Daoy (cell line): ENCODE measurements around the gene DHX40. TPM values are rescaled to one million over a fixed set of nuclear protein-coding genes. Genes with fewer than 3 reads are reported as not detected.
"Not testable (repeated sequence)": the region's sequence is repeated elsewhere in the genome, so short reads cannot be mapped to it uniquely, and the experiment has no call there.

ENCODE experiments used
- DNase-seq: peaks from one replicate; pipeline ENCODE4 v3.0.0-alpha.2; 2015; ENCODE audit warnings: low read depth
- total RNA-seq: library from RNA; depleted of rRNA; stranded (reverse); fragments of >200 nt; shearing (Covaris generic); gene quantifications from 2 replicates; pipeline ENCODE4 v1.2.3, GENCODE V29; 2014; rRNA removed

Gene DHX40, protein sequence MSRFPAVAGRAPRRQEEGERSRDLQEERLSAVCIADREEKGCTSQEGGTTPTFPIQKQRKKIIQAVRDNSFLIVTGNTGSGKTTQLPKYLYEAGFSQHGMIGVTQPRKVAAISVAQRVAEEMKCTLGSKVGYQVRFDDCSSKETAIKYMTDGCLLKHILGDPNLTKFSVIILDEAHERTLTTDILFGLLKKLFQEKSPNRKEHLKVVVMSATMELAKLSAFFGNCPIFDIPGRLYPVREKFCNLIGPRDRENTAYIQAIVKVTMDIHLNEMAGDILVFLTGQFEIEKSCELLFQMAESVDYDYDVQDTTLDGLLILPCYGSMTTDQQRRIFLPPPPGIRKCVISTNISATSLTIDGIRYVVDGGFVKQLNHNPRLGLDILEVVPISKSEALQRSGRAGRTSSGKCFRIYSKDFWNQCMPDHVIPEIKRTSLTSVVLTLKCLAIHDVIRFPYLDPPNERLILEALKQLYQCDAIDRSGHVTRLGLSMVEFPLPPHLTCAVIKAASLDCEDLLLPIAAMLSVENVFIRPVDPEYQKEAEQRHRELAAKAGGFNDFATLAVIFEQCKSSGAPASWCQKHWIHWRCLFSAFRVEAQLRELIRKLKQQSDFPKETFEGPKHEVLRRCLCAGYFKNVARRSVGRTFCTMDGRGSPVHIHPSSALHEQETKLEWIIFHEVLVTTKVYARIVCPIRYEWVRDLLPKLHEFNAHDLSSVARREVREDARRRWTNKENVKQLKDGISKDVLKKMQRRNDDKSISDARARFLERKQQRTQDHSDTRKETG
- total RNA-seq: 22.6 and 29.2 TPM in 2 replicates

DNA sequence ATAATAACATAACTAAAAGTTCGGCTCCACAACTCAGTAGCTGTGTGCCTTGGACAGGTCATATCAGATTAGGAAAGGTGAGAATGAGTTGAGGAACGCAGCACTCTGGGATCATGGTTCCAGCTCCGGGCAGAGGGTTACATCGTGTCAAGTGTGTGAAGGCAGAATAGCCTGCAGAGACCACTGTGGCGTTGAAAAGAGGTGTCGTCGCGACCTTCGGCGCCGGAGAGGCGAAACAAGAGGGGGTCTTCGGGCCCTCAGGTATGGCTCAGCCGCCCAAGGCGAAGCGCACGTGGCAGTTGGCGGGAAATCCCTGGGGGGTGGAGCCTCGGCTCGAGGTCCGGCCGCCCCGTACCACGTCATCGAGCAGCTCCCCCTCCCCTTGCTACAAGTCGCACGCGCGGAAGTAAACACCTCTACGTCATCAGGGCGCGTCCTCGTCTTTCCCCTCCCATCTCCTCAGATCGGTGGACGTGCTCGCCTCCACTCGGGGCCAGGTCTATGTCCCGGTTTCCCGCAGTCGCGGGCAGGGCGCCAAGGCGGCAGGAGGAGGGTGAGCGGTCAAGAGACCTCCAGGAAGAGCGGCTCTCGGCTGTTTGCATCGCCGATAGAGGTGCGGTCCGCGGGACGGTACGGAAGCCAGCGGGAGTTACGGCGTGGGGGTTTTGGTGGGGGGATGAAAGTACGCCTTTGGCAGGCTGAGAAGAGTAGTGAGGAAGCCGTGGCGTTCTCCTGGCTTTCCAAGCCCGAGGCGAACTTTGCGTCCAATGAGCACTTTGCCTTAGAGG lies at the start of gene DHX40:
Gene DHX40 (plus strand): TSS at position 440 of the 788 bp plus-strand sequence. CDS start 62 bp downstream, at position 502.
- DNase-seq: peak; percentile 88

DNA sequence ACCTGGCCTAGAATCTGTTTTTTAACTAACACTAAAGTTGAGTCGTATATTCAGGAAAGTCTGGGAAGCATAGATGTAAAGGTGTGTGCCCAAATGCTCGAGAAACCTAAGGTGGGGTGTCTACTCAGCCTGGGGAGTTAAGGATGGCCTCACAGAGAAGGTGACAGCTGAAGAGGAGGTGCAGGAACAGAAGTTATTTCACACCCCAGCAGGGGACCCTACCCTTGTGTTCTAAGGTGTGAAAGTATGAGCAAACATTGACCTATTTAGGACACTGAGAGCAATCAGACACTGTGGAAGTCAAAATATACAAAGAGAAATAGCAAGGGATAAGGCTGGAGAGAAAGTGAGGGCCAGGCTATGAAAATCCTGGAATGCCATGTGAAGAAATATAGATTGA lies 49.0 kb upstream of the DHX40 start:
- no peak for DNase-seq

- DNase-seq: no peak
Measured at GRCh38 chr17:59519132-59519531, 46.3 kb upstream of the DHX40 start.

DNA sequence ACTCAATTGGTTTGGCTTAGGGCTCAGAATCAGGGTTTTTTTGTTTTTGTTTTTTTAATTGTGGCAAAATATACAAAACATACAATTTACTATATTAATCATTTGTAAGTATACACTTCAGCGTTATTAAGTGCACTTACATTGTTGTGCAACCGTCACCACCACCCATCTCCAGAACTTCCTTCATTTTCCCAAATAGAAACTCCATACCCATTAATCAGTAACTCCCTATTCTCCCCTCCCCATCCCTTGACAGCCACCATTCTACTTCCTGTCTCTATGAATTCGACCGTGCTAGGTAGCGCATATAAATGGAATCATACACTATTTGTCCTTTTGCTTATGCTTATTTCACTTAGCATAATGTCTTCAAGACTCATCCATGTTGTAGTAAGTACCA lies 45.2 kb upstream of the DHX40 start:
- no peak for DNase-seq

DNA sequence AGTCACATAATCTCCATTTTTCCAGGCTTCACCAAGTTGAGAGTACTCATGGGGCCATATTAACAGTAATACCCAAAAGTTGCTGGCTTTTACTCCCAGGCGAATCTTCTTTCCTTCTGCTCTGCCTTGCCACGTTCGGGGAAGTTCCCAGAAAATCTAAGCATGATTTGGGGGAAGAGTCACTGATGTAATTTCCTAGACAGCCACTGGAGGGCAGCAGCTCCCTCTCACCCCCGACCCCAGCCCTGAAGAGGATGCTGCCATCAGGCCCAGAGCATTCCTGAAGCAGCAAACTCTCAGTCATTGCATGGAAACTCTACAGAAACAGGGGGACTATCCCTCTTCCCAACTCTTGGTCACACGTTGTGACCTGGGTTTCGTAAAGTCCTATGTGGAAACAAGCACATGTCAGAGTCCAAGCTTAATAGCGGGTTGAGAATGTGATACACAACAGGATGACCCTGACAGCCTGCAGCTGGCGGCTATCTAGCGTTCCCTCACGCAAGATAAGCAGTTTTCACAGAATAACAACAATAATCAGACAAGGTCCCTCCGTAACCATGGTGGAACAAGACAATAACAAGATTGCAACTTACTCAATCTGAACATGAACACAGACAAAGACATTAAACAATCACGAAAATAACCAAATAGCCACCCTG lies 43.8 kb upstream of the DHX40 start:
- DNase-seq: peak; percentile 67

GRCh38 chr17:59524930-59525329 lies 40.5 kb upstream of the DHX40 start:
- not testable (repeated sequence) for DNase-seq

- no peak for DNase-seq
Measured at GRCh38 chr17:59525668-59526067, 39.7 kb upstream of the DHX40 start.

DNA sequence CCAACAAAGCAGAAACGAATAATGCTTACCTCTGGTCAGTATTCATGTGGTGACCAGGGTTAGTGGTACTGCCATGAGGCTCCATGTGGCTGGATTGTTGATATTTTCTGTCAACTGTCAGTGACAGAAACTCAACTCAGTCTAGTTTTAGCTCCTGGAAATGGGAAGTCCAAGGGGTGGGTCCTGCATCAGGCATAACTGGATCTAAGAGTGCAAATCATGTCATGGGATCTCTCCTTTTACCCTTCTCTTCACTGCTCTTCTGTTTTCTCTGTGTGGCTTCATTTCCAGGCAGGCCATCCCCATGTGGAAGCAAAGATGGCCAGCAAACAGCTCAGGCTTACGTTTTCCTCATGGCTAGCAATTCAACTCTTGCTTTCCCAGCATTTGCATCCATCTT lies 39.0 kb upstream of the DHX40 start:
- no peak for DNase-seq

DNA sequence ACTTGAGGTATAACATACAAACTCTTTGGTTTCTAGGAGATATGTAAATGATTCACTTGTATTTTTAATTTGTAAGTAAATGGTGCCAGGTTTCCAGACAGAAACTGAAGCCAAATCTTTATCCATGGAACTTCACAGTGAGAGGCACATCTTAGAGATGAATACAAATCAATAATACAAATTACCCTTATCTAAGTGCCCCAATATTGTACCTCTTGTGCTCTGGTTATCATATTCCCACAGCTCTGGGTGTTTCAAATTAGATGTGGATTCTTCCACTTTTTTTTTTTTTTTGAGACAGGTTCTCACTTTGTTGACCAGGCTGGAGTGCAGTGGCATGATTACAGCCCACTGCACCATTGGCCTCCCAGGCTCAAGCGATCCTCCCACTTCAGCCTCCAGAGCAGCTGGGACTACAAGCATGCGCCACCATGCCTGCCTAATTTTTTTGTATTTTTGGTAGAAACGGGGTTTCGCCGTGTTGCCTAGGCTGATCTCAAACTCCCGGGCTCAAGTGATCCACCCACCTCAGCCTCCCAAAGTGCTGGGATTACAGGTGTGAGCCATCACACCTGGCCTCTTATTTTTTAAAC lies 38.0 kb upstream of the DHX40 start:
- peak; percentile 5 for DNase-seq

DNA sequence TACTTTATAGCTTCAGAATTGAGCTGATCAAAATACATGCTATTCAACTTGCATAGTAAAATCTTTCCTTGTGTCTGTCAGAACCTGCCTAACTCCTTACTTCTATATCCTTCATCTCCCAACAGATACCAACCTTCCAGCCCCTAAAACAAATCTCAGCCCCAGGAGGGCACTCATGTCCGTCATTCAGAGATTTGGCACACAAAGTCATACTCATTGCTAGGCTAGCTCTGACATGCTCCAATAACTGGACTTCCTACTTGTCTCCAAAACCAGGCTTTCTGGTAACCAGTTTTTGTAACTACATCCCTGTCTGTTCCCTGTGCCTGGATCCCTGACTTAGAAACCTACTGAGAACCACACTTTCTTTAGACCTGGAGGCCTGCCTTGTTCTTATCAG lies 37.5 kb upstream of the DHX40 start:
- no peak for DNase-seq

DNA sequence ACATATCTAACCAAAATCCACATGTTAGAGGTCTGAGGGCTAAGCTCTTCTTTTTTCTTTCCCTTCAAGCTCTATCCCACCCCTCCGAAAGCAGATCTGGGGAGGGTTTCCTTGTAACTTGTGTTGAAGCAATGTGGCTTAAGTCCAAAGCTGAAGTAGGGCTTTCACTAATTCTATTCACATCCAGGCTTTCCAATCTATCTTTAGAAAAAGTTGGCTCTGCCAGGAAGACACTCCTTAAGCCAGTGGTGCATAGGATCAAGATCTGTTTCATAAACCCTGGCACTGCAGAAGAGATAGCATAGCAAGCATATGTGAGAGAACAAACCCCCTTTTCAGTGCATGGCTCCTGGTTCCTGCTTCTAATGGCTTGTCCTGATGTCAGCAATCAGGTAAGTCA lies 34.9 kb upstream of the DHX40 start:
- DNase-seq: no peak

- no peak for DNase-seq
Measured at GRCh38 chr17:59533694-59534093, 31.7 kb upstream of the DHX40 start.

DNA sequence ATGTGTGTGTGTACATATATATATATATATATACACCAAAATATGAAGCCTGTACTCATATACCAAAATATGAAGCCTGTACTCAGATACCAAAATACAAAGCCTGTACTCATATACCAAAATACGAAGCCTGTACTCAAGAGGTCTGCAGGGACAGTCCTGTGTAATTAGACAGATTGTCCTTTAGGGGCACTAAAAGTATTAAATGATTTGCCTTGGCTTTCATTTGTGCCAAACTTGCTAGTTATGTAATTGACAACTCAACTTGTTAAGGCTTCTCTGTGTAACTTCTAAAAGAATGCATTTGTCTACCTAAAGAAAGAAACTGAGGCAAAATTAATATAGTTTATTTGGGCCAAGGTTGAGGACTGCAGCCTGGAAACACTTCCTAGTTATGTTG lies 30.8 kb upstream of the DHX40 start:
- DNase-seq: no peak

- no peak for DNase-seq
Measured at GRCh38 chr17:59538195-59538909, 27.1 kb upstream of the DHX40 start.

GRCh38 chr17:59542960-59543635 lies 22.3 kb upstream of the DHX40 start:
- DNase-seq: no peak

- no peak for DNase-seq
Measured at GRCh38 chr17:59545942-59546341, 19.5 kb upstream of the DHX40 start.

DNA sequence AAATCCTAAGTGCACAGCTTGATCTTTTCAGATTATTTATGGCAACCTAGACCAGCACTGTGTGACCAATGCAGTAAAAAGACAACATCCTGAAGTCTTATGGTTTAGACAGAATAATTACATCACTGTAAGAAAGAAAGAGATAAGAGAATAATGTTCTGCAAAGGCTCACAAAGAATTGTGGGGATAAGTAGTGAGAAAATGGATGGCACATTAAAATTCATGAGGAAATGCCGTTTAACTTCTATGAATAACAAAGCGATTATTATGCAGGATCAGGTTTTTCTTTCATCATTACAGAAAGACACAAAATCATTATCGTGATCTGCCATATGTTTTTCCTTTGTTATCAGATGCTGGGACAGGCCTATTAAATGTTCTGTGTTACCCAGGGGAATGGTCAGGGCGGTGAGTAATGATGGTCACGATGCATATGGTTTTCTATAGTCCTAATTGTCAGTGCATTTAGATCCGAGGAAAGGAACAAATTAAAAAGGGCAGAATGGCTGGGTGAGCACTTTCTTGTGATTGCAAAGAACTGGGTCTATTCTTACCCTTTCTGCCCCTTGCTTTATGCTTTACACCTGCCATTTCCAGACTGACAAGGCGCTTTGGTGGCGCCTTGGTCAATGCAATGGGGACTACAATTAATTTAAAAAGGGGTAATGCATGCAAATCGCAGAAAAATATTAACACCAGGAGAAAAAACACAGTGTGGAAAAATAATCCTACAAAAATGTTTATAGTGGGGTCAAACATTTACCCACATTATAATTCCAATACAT lies 18.1 kb upstream of the DHX40 start:
- no peak for DNase-seq

GRCh38 chr17:59548985-59549384 lies 16.4 kb upstream of the DHX40 start:
- not testable (repeated sequence) for DNase-seq

- DNase-seq: no peak
Measured at GRCh38 chr17:59550703-59551102, 14.7 kb upstream of the DHX40 start.
